Suprapubic skin (tissue), 4 donors: ENCODE results near the gene PGP. TPM values are rescaled to one million over a fixed set of nuclear protein-coding genes. Genes with fewer than 3 reads are reported as not detected.

Experiments used
- DNase-seq, 2 donors: peaks; one replicate each; pipeline ENCODE4 v3.0.0-alpha.2; 2019; ENCODE audit warnings: low spot score in 2 of 2
- H3K27ac ChIP-seq: fragments of 200-600 bp; sonication (generic); one replicate; pipeline ENCODE4 v1.5.1; 2019
- H3K27me3 ChIP-seq: fragments of 200-600 bp; sonication (generic); one replicate; pipeline ENCODE4 v1.5.1; 2019
- H3K36me3 ChIP-seq: fragments of 200-600 bp; sonication (generic); one replicate; pipeline ENCODE4 v1.5.1; 2019
- H3K4me1 ChIP-seq: fragments of 200-600 bp; sonication (generic); one replicate; pipeline ENCODE4 v1.5.1; 2019
- H3K4me3 ChIP-seq: fragments of 200-600 bp; sonication (generic); one replicate; pipeline ENCODE4 v1.5.1; 2019; ENCODE audit warnings: mild to moderate bottlenecking
- H3K9me3 ChIP-seq: fragments of 200-600 bp; sonication (generic); one replicate; pipeline ENCODE4 v1.5.1; 2019
- CTCF ChIP-seq, 2 donors: fragments of 200-600 bp in 1 of 2; fragments of 450-650 bp in 1 of 2; sonication (generic) in 1 of 2; IDR thresholded peaks; one replicate each; pipeline ENCODE4 v1.5.1; 2016 to 2019; ENCODE audit warnings: antibody characterized with exemption in 2 of 2, mild to moderate bottlenecking in 1 of 2, moderate library complexity in 1 of 2
- EP300 ChIP-seq: sonication (generic); formaldehyde crosslinking; IDR thresholded peaks from one replicate; pipeline ENCODE4 v1.6.1; 2017; ENCODE audit warnings: antibody characterized with exemption
- POLR2A ChIP-seq, 2 donors: fragments of 450-650 bp; IDR thresholded peaks; one replicate each; pipeline ENCODE4 v1.6.1; 2017; ENCODE audit warnings: antibody characterized with exemption in 2 of 2, mild to moderate bottlenecking in 2 of 2, moderate library complexity in 2 of 2
- POLR2AphosphoS5 ChIP-seq, 3 donors: sonication (generic); formaldehyde crosslinking; IDR thresholded peaks; one replicate each; pipeline ENCODE4 v1.6.1; 2017; ENCODE audit warnings: antibody characterized with exemption in 3 of 3
- WGBS: methylation state at CpG from one replicate; pipeline ENCODE4 v1.1.5; 2018; 5-methylcytosine and 5-hydroxymethylcytosine counted together
- total RNA-seq, 4 donors: library from RNA; depleted of rRNA; stranded (reverse); fragments of >200 nt; gene quantifications; one replicate each; pipeline ENCODE4 v1.1.0, GENCODE V29; 2016

PGP gene
- total RNA-seq, 4 donors from 2014 or later, result 6.8 to 9.5 (median 7.6) TPM

- Histone ChIP-seq H3K36me3 (no peaks in the 10 kb centered on the region), H3K4me3 (no peak overlapping the region), H3K27me3 (peaks cover 38% of the 10 kb centered on the region), H3K4me1 (peaks cover 24% of the 10 kb centered on the region), H3K9me3 (no peaks in the 10 kb centered on the region), H3K27ac (no peak overlapping the region)
- TF ChIP-seq POLR2A (IDR thresholded peaks at IDR 0.05) (no peak), POLR2AphosphoS5 (IDR thresholded peaks at IDR 0.05) (no peak), CTCF (IDR thresholded peaks at IDR 0.05) (no peak), EP300 (no peak)
- DNase-seq, result no peak
- WGBS, result 59% methylated on average over 4 of the region's 4 CpGs
These were observed 16.4 kb downstream of the PGP start for GRCh38 chr16:2198283-2198682.

GRCh38 chr16:2197765-2198164 is 16.9 kb downstream of the PGP start:
- peaks cover 38% of the 10 kb centered on the region for H3K27me3 ChIP-seq
- DNase-seq, result no peak
- H3K9me3 ChIP-seq, result no peaks in the 10 kb centered on the region
- H3K4me1 ChIP-seq, result peaks cover 24% of the 10 kb centered on the region
- TF ChIP-seq EP300 (no peak), POLR2AphosphoS5 (IDR thresholded peaks at IDR 0.05) (no peak), POLR2A (IDR thresholded peaks at IDR 0.05) (no peak), CTCF (IDR thresholded peaks at IDR 0.05) (no peak)
- 95% methylated on average over 5 of the region's 6 CpGs for WGBS
- no peak overlapping the region for H3K4me3 ChIP-seq
- no peak overlapping the region for H3K27ac ChIP-seq
- H3K36me3 ChIP-seq, result no peaks in the 10 kb centered on the region

DNA sequence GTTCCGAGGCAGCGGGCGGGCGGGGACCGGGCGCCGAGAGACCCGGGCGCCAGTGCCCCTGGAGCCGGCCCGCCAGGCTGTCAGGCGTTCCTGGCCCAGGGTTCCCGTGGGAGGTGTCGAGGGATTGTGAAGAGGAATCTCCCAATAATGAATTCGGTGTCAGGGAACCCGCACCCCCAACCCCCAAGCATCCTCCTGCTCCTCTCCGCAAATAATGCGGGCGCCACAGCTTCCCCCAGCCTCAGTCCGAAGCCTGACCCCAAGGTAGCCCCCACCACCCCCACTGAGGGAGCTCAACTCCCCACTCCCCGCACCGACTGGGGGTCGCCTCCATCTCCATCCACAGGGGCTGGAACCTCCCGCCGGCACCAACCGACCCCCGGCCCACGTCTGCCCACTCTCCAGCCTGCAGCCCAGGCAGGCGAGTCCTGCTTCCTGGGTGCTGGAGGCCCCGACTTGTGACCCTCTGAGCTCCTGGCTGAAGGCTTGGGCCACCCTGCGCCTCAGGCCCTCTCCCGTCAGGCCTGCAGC is 17.6 kb downstream of the PGP start:
- H3K4me3 ChIP-seq, result peak overlapping the region; percentile 44
- no peak for TF ChIP-seq CTCF (IDR thresholded peaks at IDR 0.05)
- DNase-seq, result no peak
- H3K9me3 ChIP-seq, result no peaks in the 10 kb centered on the region
- no peak overlapping the region for H3K27ac ChIP-seq
- no peaks in the 10 kb centered on the region for H3K36me3 ChIP-seq
- WGBS, result 61% methylated on average over 14 of the region's 32 CpGs
- H3K4me1 ChIP-seq, result peaks cover 24% of the 10 kb centered on the region
- peaks cover 38% of the 10 kb centered on the region for H3K27me3 ChIP-seq

DNA sequence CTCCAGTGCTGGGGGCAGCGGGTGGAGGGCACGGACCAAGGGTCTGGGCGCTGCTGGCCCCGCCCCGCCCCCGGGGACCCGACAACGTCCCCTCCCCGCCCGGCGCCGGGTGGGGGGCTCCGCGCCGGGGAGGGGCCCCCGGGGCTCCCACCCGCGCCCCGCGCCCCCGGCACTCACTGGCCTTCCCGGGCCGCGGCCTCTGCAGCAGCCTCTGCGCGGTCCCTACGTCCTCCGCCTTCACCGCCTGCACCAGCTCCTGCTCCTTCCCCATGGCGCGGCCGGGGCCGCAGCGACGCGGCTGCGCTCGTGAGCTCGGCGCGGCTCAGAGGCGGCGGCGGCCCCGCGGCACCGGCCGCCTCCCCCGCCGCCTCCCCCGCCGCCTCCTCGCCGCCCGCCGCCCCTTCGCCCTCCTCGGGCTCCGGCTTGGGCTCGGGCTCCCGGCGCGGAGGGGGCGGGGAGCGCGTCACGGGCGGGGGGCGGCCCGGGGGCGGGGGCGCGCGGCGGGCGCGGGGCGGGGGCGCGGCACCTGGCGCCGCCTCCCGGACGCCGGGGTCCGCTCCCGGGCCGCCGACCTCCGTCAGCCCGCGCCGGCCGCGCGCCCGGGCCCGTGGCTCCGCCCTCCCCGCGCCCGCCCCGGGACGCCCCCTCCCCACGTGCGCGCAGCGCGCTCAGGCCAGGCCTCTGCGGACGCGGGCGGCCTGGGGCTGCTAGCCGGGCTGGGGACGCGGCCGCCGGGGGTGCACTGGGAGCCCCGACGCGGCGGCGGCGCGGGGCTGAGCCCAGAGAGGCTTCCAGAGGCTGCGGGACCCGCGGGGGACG is 18.3 kb downstream of the PGP start, which contains the start of gene CASKIN1:
TSS of gene CASKIN1 (minus strand) at position 444 of the 819 bp plus-strand sequence. CDS start at position 271, 173 bp downstream.
- H3K4me3 ChIP-seq, result peak within 1 kb of the TSS; percentile 56
- H3K27me3 ChIP-seq, result peaks cover 38% of the 10 kb centered on the region
- no peak for DNase-seq
- H3K36me3 ChIP-seq, result no peaks in the 10 kb centered on the region
- H3K9me3 ChIP-seq, result no peaks in the 10 kb centered on the region
- TF ChIP-seq POLR2A (IDR thresholded peaks at IDR 0.05), result no peak
- TF ChIP-seq POLR2AphosphoS5 (IDR thresholded peaks at IDR 0.05), result no peak
- no peak for TF ChIP-seq CTCF (IDR thresholded peaks at IDR 0.05)
- no peak for TF ChIP-seq EP300
- no peak within 1 kb of the TSS for H3K27ac ChIP-seq
- peaks cover 24% of the 10 kb centered on the region for H3K4me1 ChIP-seq
- WGBS, result 0% methylated on average over 3 of the region's 129 CpGs

DNA sequence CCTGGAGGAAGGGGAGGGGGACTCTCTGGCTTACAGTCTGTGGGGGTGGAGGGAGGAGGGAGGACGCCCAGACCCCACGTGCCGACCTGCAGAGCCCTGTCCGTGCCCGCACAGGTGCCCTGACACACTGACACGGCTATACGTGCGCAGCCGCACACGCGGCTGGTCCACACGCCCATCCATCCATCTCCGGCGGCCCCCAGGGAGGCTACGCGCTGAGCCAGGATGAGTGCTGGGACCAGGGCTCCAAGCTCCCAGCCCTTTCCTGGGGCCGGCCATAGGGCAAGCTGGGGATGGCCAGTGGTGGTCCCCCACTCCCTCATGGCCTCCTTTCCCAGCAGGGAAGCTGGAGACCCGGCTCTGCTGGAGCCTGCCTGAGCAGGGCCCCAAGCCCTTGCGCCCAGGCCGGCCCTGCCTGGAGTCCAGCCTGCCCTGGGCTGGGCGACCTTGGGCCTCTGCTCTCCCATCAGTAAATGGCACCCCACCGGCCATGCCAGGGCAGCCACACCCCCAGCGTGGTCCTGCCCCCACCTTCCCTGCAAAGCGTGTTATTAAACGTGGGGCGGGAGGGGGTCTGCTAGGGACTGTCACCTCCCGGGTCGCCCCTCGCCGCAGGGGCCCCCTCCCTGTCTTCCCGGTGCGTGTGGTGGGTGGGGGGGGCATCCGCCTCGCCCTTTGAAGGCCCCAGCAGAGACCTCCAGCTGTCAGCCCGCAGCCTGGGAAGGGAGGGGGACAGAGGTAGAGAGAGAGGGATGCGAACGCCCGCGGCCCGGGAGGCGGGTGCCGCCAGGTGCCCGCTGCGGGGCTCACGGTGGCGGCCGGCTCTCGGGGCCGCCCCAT is 19.1 kb downstream of the PGP start:
- Histone ChIP-seq H3K4me1 (peaks cover 31% of the 10 kb centered on the region), H3K36me3 (no peaks in the 10 kb centered on the region), H3K4me3 (peak overlapping the region; percentile 56), H3K27ac (no peak overlapping the region), H3K27me3 (peaks cover 38% of the 10 kb centered on the region), H3K9me3 (no peaks in the 10 kb centered on the region)
- no peak for DNase-seq
- TF ChIP-seq EP300, result no peak
- no peak for TF ChIP-seq POLR2A (IDR thresholded peaks at IDR 0.05)
- no peak for TF ChIP-seq CTCF (IDR thresholded peaks at IDR 0.05)
- no peak for TF ChIP-seq POLR2AphosphoS5 (IDR thresholded peaks at IDR 0.05)
- WGBS, result 2% methylated on average over 19 of the region's 49 CpGs
